HEK293 (cell line): Measurements from ENCODE around the gene MACROH2A1.

Experiments used
- CTCF ChIP-seq: fragments of 450-650 bp; formaldehyde crosslinking; IDR thresholded peaks from 2 replicates; pipeline ENCODE4 v1.5.1; 2016; ENCODE audit warnings: missing biosample characterization, missing genetic modification characterization
- YY2 ChIP-seq: fragments of 450-650 bp; formaldehyde crosslinking; IDR thresholded peaks from 2 replicates; pipeline ENCODE4 v1.5.1; 2016; ENCODE audit warnings: missing biosample characterization, missing genetic modification characterization
- ZBTB17 ChIP-seq: fragments of 450-650 bp; formaldehyde crosslinking; IDR thresholded peaks from 2 replicates; pipeline ENCODE4 v1.5.1; 2016; ENCODE audit warnings: missing biosample characterization, missing genetic modification characterization
- ZNF184 ChIP-seq: fragments of 450-650 bp; IDR thresholded peaks from 2 replicates; pipeline ENCODE4 v1.5.1; 2018; ENCODE audit warnings: missing biosample characterization, mild to moderate bottlenecking, missing genetic modification characterization
- ZNF24 ChIP-seq: fragments of 450-650 bp; formaldehyde crosslinking; IDR thresholded peaks from 2 replicates; pipeline ENCODE4 v1.5.1; 2016; ENCODE audit warnings: missing biosample characterization, missing genetic modification characterization
- ZNF274 ChIP-seq, 2 experiments: fragments of 200-500 bp in 1 of 2; fragments of 450-650 bp in 1 of 2; sonication (Bioruptor generic) in 1 of 2; formaldehyde crosslinking in 1 of 2; IDR thresholded peaks; 2 replicates each; pipeline versions ENCODE4 v1.5.1 to v1.6.1; 2014 to 2016; ENCODE audit warnings: borderline replicate concordance in 1 of 2, inconsistent platforms in 1 of 2, low read length in 1 of 2, missing biosample characterization in 1 of 2, missing genetic modification characterization in 1 of 2
- ZNF311 ChIP-seq: fragments of 450-650 bp; formaldehyde crosslinking; IDR thresholded peaks from 2 replicates; pipeline ENCODE4 v1.5.1; 2017; ENCODE audit warnings: missing biosample characterization, missing genetic modification characterization, borderline replicate concordance

- TF ChIP-seq CTCF, result no peak
- no peak for TF ChIP-seq ZNF311 (tag by site-specific recombination)
- no peak for TF ChIP-seq ZNF24 (tag by site-specific recombination)
- no peak for TF ChIP-seq ZNF184 (tag by site-specific recombination)
- TF ChIP-seq YY2, result no peak
- no peak for TF ChIP-seq ZBTB17
- no peak for TF ChIP-seq ZNF274 (IDR thresholded peaks at IDR 0.05; ENCODE audit: low read length)
- TF ChIP-seq ZNF274 (tag by site-specific recombination; IDR thresholded peaks at IDR 0.05; ENCODE audit: borderline replicate concordance), result no peak
Measured at GRCh38 chr5:135335031-135335828, 63.8 kb downstream of the MACROH2A1 start.
